ENCODE measurements around the gene STAG3.

GRCh38 chr7:100211342-100211780 is 33.6 kb downstream of the STAG3 start:
- TF ChIP-seq CTCF (IDR thresholded peaks at IDR 0.05; ENCODE audit: low read depth, low read length, poor library complexity, severe bottlenecking) (no peak), EZH2phosphoT487 (IDR thresholded peaks at IDR 0.05; ENCODE audit: borderline replicate concordance, low read length) (no peak)

Data from DOHH2 (cell line).